ENCODE results near the gene TM9SF3. TPM values are rescaled to one million over a fixed set of nuclear protein-coding genes. Genes with fewer than 3 reads are reported as not detected.

TM9SF3 gene
- total and polyA plus RNA-seq, 12 donors = 19.9 to 133 (median 99.7) TPM

- H3K36me3 ChIP-seq (replicated peaks in 1 of 2) = peaks cover 0 to 15% of the 10 kb centered on the region in 2 donors
- no peaks in the 10 kb centered on the region for H3K27me3 ChIP-seq
- DNase-seq = no peak
- H3K9me3 ChIP-seq (replicated peaks in 1 of 3) = no peaks in the 10 kb centered on the region
- WGBS, 4 donors = 96 to 100% (median 98%) methylated on average over 1 of the region's 1 CpG
- H3K27ac ChIP-seq = no peak overlapping the region
- TF ChIP-seq CTCF (IDR thresholded peaks at IDR 0.05) (no peak), POLR2A (IDR thresholded peaks at IDR 0.05) (no peak)
- H3K4me1 ChIP-seq (replicated peaks in 1 of 2) = no peaks in the 10 kb centered on the region
- no peak overlapping the region for H3K4me3 ChIP-seq
- intact Hi-C loops (cut with DNase I) = no loop called here
Measured at GRCh38 chr10:96538683-96539082, 48.1 kb downstream of the TM9SF3 start.

GRCh38 chr10:96536129-96536528, 50.7 kb downstream of the TM9SF3 start:
- Histone ChIP-seq H3K4me1 (replicated peaks in 1 of 2) (no peaks in the 10 kb centered on the region), H3K36me3 (replicated peaks in 1 of 2) (peaks cover 0 to 6% of the 10 kb centered on the region in 2 donors), H3K27ac (no peak overlapping the region), H3K4me3 (no peak overlapping the region), H3K27me3 (no peaks in the 10 kb centered on the region), H3K9me3 (replicated peaks in 1 of 3) (no peaks in the 10 kb centered on the region)
- 93 to 99% (median 97%) methylated on average over 1 of the region's 1 CpG for WGBS, 4 donors
- intact Hi-C loops (cut with DNase I) = no loop called here
- DNase-seq = no peak
- no peak for TF ChIP-seq CTCF (IDR thresholded peaks at IDR 0.05)
- no peak for TF ChIP-seq POLR2A (IDR thresholded peaks at IDR 0.05)

- no peaks in the 10 kb centered on the region for H3K9me3 ChIP-seq (replicated peaks in 1 of 3)
- intact Hi-C loops (cut with DNase I) = no loop called here
- no peak for DNase-seq
- no peak overlapping the region for H3K27ac ChIP-seq
- no peak overlapping the region for H3K4me3 ChIP-seq
- H3K36me3 ChIP-seq (replicated peaks in 1 of 2) = peaks cover 0 to 33% of the 10 kb centered on the region in 2 donors
- no peaks in the 10 kb centered on the region for H3K27me3 ChIP-seq
- H3K4me1 ChIP-seq (replicated peaks in 1 of 2) = no peaks in the 10 kb centered on the region
- TF ChIP-seq CTCF (IDR thresholded peaks at IDR 0.05) = no peak
- no peak for TF ChIP-seq POLR2A (IDR thresholded peaks at IDR 0.05)
- WGBS, 4 donors = 43 to 75% (median 54%) methylated on average over 1 of the region's 1 CpG
Measured at GRCh38 chr10:96532523-96532922, 54.3 kb downstream of the TM9SF3 start.

- H3K9me3 ChIP-seq (replicated peaks in 1 of 3) = no peaks in the 10 kb centered on the region
- H3K4me1 ChIP-seq (replicated peaks in 1 of 2) = no peaks in the 10 kb centered on the region
- H3K27ac ChIP-seq = no peak overlapping the region
- 80 to 89% (median 84%) methylated on average over 6 of the region's 6 CpGs for WGBS, 4 donors
- no peak overlapping the region for H3K4me3 ChIP-seq
- no peaks in the 10 kb centered on the region for H3K27me3 ChIP-seq
- intact Hi-C loops (cut with DNase I) = no loop called here
- peaks cover 0 to 36% of the 10 kb centered on the region in 2 donors for H3K36me3 ChIP-seq (replicated peaks in 1 of 2)
- DNase-seq = no peak
- no peak for TF ChIP-seq POLR2A (IDR thresholded peaks at IDR 0.05)
- TF ChIP-seq CTCF (IDR thresholded peaks at IDR 0.05) = no peak
Measured at GRCh38 chr10:96529634-96530279, 57.1 kb downstream of the TM9SF3 start.
